HG03135 (cell line): Measurements from ENCODE around the gene OR6F1.
"Not testable (repeated sequence)": the region's sequence is repeated elsewhere in the genome, so short reads cannot be mapped to it uniquely, and the experiment has no call there.

Source experiments
- ATAC-seq: cut with Tn5 transposase; IDR thresholded peaks from one replicate; pipeline ENCODE4 v1.9.1; 2021; ENCODE audit warnings: mild to moderate bottlenecking, moderate library complexity; ENCODE audit not compliant: unreplicated experiment

OR6F1 gene

GRCh38 chr1:247716546-247716945 is at the start of gene OR6F1:
Gene OR6F1 (minus strand): TSS chr1:247716646. CDS start chr1:247712755, 3,891 bp downstream.
- no peak for ATAC-seq

GRCh38 chr1:247760456-247760855 is 44.0 kb upstream of the OR6F1 start, which contains the start of gene OR1C1:
Gene OR1C1 (minus strand): TSS chr1:247760556. CDS start chr1:247758406, 2,150 bp downstream.
- no peak for ATAC-seq

GRCh38 chr1:247754311-247754710 is 37.9 kb upstream of the OR6F1 start:
- not testable (repeated sequence) for ATAC-seq

GRCh38 chr1:247749870-247750269 is 33.4 kb upstream of the OR6F1 start:
- no peak for ATAC-seq

GRCh38 chr1:247748041-247748440 is 31.6 kb upstream of the OR6F1 start, which contains the start of gene OR14A2:
Gene OR14A2 (minus strand): TSS chr1:247748141.
- ATAC-seq, result no peak

GRCh38 chr1:247747616-247748015 is 31.2 kb upstream of the OR6F1 start:
- ATAC-seq, result no peak

GRCh38 chr1:247746391-247746935 is 30.0 kb upstream of the OR6F1 start:
- ATAC-seq, result no peak

- ATAC-seq, result not testable (repeated sequence)
These were observed 25.8 kb upstream of the OR6F1 start for GRCh38 chr1:247742215-247742760.

GRCh38 chr1:247741756-247742155 is 25.3 kb upstream of the OR6F1 start:
- no peak for ATAC-seq

GRCh38 chr1:247740721-247741120 is 24.3 kb upstream of the OR6F1 start:
- ATAC-seq, result no peak

GRCh38 chr1:247738315-247738714 is 21.9 kb upstream of the OR6F1 start, which contains the start of gene OR14K1:
Gene OR14K1 (plus strand): TSS chr1:247738615. CDS start chr1:247738615, 0 bp downstream.
- no peak for ATAC-seq

GRCh38 chr1:247721222-247721621 is 4.8 kb upstream of the OR6F1 start:
- no peak for ATAC-seq

GRCh38 chr1:247713753-247714152 is 2.7 kb downstream of the OR6F1 start:
- ATAC-seq, result no peak

GRCh38 chr1:247710681-247711080 is 5.8 kb downstream of the OR6F1 start:
- not testable (repeated sequence) for ATAC-seq

- no peak for ATAC-seq
These were observed 15.1 kb downstream of the OR6F1 start for GRCh38 chr1:247701338-247701737.

GRCh38 chr1:247681288-247681897 is 35.1 kb downstream of the OR6F1 start:
- peak; percentile 86 for ATAC-seq

GRCh38 chr1:247680171-247680570 is 36.3 kb downstream of the OR6F1 start:
- no peak for ATAC-seq

- ATAC-seq, result no peak
These were observed 36.8 kb downstream of the OR6F1 start, which contains the start of gene OR13G1 for GRCh38 chr1:247679639-247680038. Gene OR13G1 (minus strand): TSS chr1:247679739. CDS start chr1:247673041, 6,698 bp downstream.

GRCh38 chr1:247669225-247669624 is 47.2 kb downstream of the OR6F1 start:
- no peak for ATAC-seq
